ENCODE measurements around the gene GFY.

Gene GFY

GRCh38 chr19:49432141-49433073 is 7.2 kb downstream of the GFY start:
- no peak overlapping the region for H3K27ac ChIP-seq (ENCODE audit: low read length)
- no peaks in the 10 kb centered on the region for H3K36me3 ChIP-seq (ENCODE audit: insufficient read depth, low read depth, low read length)
- H3K4me1 ChIP-seq (ENCODE audit: insufficient read depth, low read length) = peaks cover 8% of the 10 kb centered on the region; the same call in 1 of the 2 replicates
- no peak overlapping the region for H3K9ac ChIP-seq (ENCODE audit: low read depth, low read length)
- H3K27me3 ChIP-seq (ENCODE audit: insufficient read depth, low read length) = peaks cover 97% of the 10 kb centered on the region
- H3K4me3 ChIP-seq (ENCODE audit: low read length) = peak overlapping the region; percentile 61
- H3K9me3 ChIP-seq (ENCODE audit: insufficient read depth, low read depth, low read length) = no peaks in the 10 kb centered on the region

GRCh38 chr19:49433240-49433901 is 8.2 kb downstream of the GFY start:
- Histone ChIP-seq H3K27me3 (ENCODE audit: insufficient read depth, low read length) (peaks cover 98% of the 10 kb centered on the region), H3K9me3 (ENCODE audit: insufficient read depth, low read depth, low read length) (no peaks in the 10 kb centered on the region), H3K27ac (ENCODE audit: low read length) (no peak overlapping the region), H3K4me3 (ENCODE audit: low read length) (peak overlapping the region; percentile 61; the same call in 1 of the 2 replicates), H3K36me3 (ENCODE audit: insufficient read depth, low read depth, low read length) (no peaks in the 10 kb centered on the region), H3K9ac (ENCODE audit: low read depth, low read length) (no peak overlapping the region), H3K4me1 (ENCODE audit: insufficient read depth, low read length) (peaks cover 8% of the 10 kb centered on the region; the same call in 1 of the 2 replicates)

- Histone ChIP-seq H3K9me3 (ENCODE audit: insufficient read depth, low read depth, low read length) (no peaks in the 10 kb centered on the region), H3K4me1 (ENCODE audit: insufficient read depth, low read length) (no peaks in the 10 kb centered on the region; the same call in 1 of the 2 replicates), H3K27me3 (ENCODE audit: insufficient read depth, low read length) (peaks cover 100% of the 10 kb centered on the region), H3K9ac (ENCODE audit: low read depth, low read length) (no peak overlapping the region), H3K4me3 (ENCODE audit: low read length) (no peak overlapping the region), H3K27ac (ENCODE audit: low read length) (no peak overlapping the region), H3K36me3 (ENCODE audit: insufficient read depth, low read depth, low read length) (no peaks in the 10 kb centered on the region)
These were observed 9.9 kb downstream of the GFY start for GRCh38 chr19:49434907-49435583.

GRCh38 chr19:49435670-49436069 is 10.5 kb downstream of the GFY start:
- H3K4me3 ChIP-seq (ENCODE audit: low read length) = peak overlapping the region; percentile 39; the same call in 1 of the 2 replicates
- peaks cover 1% of the 10 kb centered on the region; the same call in 1 of the 2 replicates for H3K4me1 ChIP-seq (ENCODE audit: insufficient read depth, low read length)
- peaks cover 100% of the 10 kb centered on the region for H3K27me3 ChIP-seq (ENCODE audit: insufficient read depth, low read length)
- H3K9me3 ChIP-seq (ENCODE audit: insufficient read depth, low read depth, low read length) = no peaks in the 10 kb centered on the region
- H3K27ac ChIP-seq (ENCODE audit: low read length) = no peak overlapping the region
- H3K36me3 ChIP-seq (ENCODE audit: insufficient read depth, low read depth, low read length) = no peaks in the 10 kb centered on the region
- H3K9ac ChIP-seq (ENCODE audit: low read depth, low read length) = no peak overlapping the region

- peak overlapping the region; percentile 47; the same call in 1 of the 2 replicates for H3K4me3 ChIP-seq (ENCODE audit: low read length)
- peaks cover 99% of the 10 kb centered on the region for H3K27me3 ChIP-seq (ENCODE audit: insufficient read depth, low read length)
These were observed 11.3 kb downstream of the GFY start for GRCh38 chr19:49436381-49437017.

GRCh38 chr19:49437231-49437630 is 12.0 kb downstream of the GFY start:
- H3K36me3 ChIP-seq (ENCODE audit: insufficient read depth, low read depth, low read length) = no peaks in the 10 kb centered on the region
- H3K9ac ChIP-seq (ENCODE audit: low read depth, low read length) = no peak overlapping the region
- H3K4me1 ChIP-seq (ENCODE audit: insufficient read depth, low read length) = peaks cover 11% of the 10 kb centered on the region; the same call in 1 of the 2 replicates
- no peak overlapping the region for H3K27ac ChIP-seq (ENCODE audit: low read length)
- H3K27me3 ChIP-seq (ENCODE audit: insufficient read depth, low read length) = peaks cover 99% of the 10 kb centered on the region
- H3K4me3 ChIP-seq (ENCODE audit: low read length) = no peak overlapping the region
- no peaks in the 10 kb centered on the region for H3K9me3 ChIP-seq (ENCODE audit: insufficient read depth, low read depth, low read length)

More at GRCh38 chr19:49436381-49437017, 11.3 kb downstream of the GFY start:
- Histone ChIP-seq H3K9me3 (ENCODE audit: insufficient read depth, low read depth, low read length) (no peaks in the 10 kb centered on the region), H3K4me1 (ENCODE audit: insufficient read depth, low read length) (peaks cover 4% of the 10 kb centered on the region; the same call in 1 of the 2 replicates), H3K36me3 (ENCODE audit: insufficient read depth, low read depth, low read length) (no peaks in the 10 kb centered on the region), H3K27ac (ENCODE audit: low read length) (no peak overlapping the region), H3K9ac (ENCODE audit: low read depth, low read length) (no peak overlapping the region)

GRCh38 chr19:49438261-49438660 is 13.1 kb downstream of the GFY start:
- no peak overlapping the region for H3K27ac ChIP-seq (ENCODE audit: low read length)
- H3K9me3 ChIP-seq (ENCODE audit: insufficient read depth, low read depth, low read length) = no peaks in the 10 kb centered on the region
- peaks cover 91% of the 10 kb centered on the region for H3K27me3 ChIP-seq (ENCODE audit: insufficient read depth, low read length)
- H3K36me3 ChIP-seq (ENCODE audit: insufficient read depth, low read depth, low read length) = no peaks in the 10 kb centered on the region
- peaks cover 13% of the 10 kb centered on the region; the same call in 1 of the 2 replicates for H3K4me1 ChIP-seq (ENCODE audit: insufficient read depth, low read length)
- no peak overlapping the region for H3K4me3 ChIP-seq (ENCODE audit: low read length)
- no peak overlapping the region for H3K9ac ChIP-seq (ENCODE audit: low read depth, low read length)

- Histone ChIP-seq H3K27me3 (ENCODE audit: insufficient read depth, low read length) (peaks cover 75% of the 10 kb centered on the region), H3K9ac (ENCODE audit: low read depth, low read length) (no peak overlapping the region)
These were observed 14.6 kb downstream of the GFY start for GRCh38 chr19:49439836-49440235.

GRCh38 chr19:49440439-49441209 is 15.4 kb downstream of the GFY start:
- peaks cover 13% of the 10 kb centered on the region; the same call in 1 of the 2 replicates for H3K4me1 ChIP-seq (ENCODE audit: insufficient read depth, low read length)
- H3K9me3 ChIP-seq (ENCODE audit: insufficient read depth, low read depth, low read length) = no peaks in the 10 kb centered on the region
- H3K4me3 ChIP-seq (ENCODE audit: low read length) = peak overlapping the region; percentile 50; the same call in 1 of the 2 replicates
- no peaks in the 10 kb centered on the region for H3K36me3 ChIP-seq (ENCODE audit: insufficient read depth, low read depth, low read length)
- peaks cover 67% of the 10 kb centered on the region for H3K27me3 ChIP-seq (ENCODE audit: insufficient read depth, low read length)
- H3K9ac ChIP-seq (ENCODE audit: low read depth, low read length) = no peak overlapping the region
- H3K27ac ChIP-seq (ENCODE audit: low read length) = no peak overlapping the region

More at GRCh38 chr19:49439836-49440235, 14.6 kb downstream of the GFY start:
- no peak overlapping the region for H3K27ac ChIP-seq (ENCODE audit: low read length)
- H3K4me1 ChIP-seq (ENCODE audit: insufficient read depth, low read length) = peaks cover 13% of the 10 kb centered on the region; the same call in 1 of the 2 replicates
- no peak overlapping the region for H3K4me3 ChIP-seq (ENCODE audit: low read length)
- H3K36me3 ChIP-seq (ENCODE audit: insufficient read depth, low read depth, low read length) = no peaks in the 10 kb centered on the region
- no peaks in the 10 kb centered on the region for H3K9me3 ChIP-seq (ENCODE audit: insufficient read depth, low read depth, low read length)

- Histone ChIP-seq H3K9ac (ENCODE audit: low read depth, low read length) (no peak within 1 kb of the TSS), H3K27ac (ENCODE audit: low read length) (no peak within 1 kb of the TSS), H3K4me3 (ENCODE audit: low read length) (peak within 1 kb of the TSS; percentile 66), H3K4me1 (ENCODE audit: insufficient read depth, low read length) (peaks cover 13% of the 10 kb centered on the region; the same call in 1 of the 2 replicates), H3K9me3 (ENCODE audit: insufficient read depth, low read depth, low read length) (no peaks in the 10 kb centered on the region), H3K36me3 (ENCODE audit: insufficient read depth, low read depth, low read length) (peaks cover 2% of the 10 kb centered on the region), H3K27me3 (ENCODE audit: insufficient read depth, low read length) (peaks cover 60% of the 10 kb centered on the region)
These were observed 16.2 kb downstream of the GFY start, which contains the start of gene SLC17A7 for GRCh38 chr19:49441210-49441959. Gene SLC17A7, minus strand, starts transcription at chr19:49441527. Its CDS starts 148 bp downstream, at chr19:49441379.

All from iPS-20b (cell line).